Bronchial epithelial cell (primary cell): ENCODE results near the gene LAMC3. TPM values are rescaled to one million over a fixed set of nuclear protein-coding genes. Genes with fewer than 3 reads are reported as not detected.

Source experiments
- DNase-seq: peaks from one replicate; pipeline ENCODE4 v3.0.0-alpha.2; 2010; ENCODE audit warnings: low read depth
- FAIRE-seq: peaks from 2 replicates; lab custom pipeline; 2011; peaks lifted over from hg19 to GRCh38; lab: Jason Lieb, UNC
- H3K27me3 ChIP-seq: 2 replicates; pipeline ENCODE4 v1.5.1; 2011; ENCODE audit warnings: low read length; ENCODE audit not compliant: control insufficient read depth, insufficient read depth
- H3K36me3 ChIP-seq: 2 replicates; pipeline ENCODE4 v1.5.1; 2011; ENCODE audit warnings: low read length; ENCODE audit not compliant: control insufficient read depth, insufficient read depth
- H3K4me3 ChIP-seq: 2 replicates; pipeline ENCODE4 v1.5.1; 2011; ENCODE audit warnings: mild to moderate bottlenecking, low read depth, low read length, control low read depth
- total RNA-seq: library from RNA; depleted of rRNA; stranded (reverse); fragments of >200 nt; gene quantifications from 2 replicates; pipeline ENCODE4 v1.2.1, GENCODE V29; 2014
- TF ChIP-seq, protein P1 (sequence below): IDR thresholded peaks from 2 replicates; pipeline ENCODE4 v1.5.1; 2011; ENCODE audit warnings: mild to moderate bottlenecking, moderate library complexity, low read length, control low read depth, inconsistent platforms; ENCODE audit not compliant: insufficient read depth, severe bottlenecking

The LAMC3 gene
- total RNA-seq, 1 donor from 2014 or later = not detected

DNA sequence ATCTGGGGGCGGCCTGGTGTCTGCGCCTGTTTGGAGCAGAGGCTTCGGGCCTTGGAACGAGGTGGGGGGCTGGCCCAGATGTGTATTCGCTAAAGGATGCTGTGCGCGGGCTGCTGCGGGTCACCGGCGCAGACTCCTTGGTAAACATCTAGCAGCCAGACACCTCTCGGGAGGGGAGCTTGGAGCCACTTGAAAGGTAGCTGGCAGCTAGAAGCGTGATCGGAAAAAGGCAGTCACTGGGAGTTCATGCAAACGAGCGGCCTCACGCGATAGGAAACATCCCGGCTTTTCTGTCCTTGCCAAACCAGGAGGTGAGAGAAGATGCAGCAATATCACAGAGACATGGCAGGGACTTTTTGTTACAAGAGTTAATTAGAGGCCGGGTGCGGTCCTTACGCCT is 8.1 kb downstream of the LAMC3 start:
- Histone ChIP-seq H3K36me3 (no peaks in the 10 kb centered on the region), H3K27me3 (peaks cover 18% of the 10 kb centered on the region), H3K4me3 (no peak overlapping the region)
- TF ChIP-seq, protein P1, sequence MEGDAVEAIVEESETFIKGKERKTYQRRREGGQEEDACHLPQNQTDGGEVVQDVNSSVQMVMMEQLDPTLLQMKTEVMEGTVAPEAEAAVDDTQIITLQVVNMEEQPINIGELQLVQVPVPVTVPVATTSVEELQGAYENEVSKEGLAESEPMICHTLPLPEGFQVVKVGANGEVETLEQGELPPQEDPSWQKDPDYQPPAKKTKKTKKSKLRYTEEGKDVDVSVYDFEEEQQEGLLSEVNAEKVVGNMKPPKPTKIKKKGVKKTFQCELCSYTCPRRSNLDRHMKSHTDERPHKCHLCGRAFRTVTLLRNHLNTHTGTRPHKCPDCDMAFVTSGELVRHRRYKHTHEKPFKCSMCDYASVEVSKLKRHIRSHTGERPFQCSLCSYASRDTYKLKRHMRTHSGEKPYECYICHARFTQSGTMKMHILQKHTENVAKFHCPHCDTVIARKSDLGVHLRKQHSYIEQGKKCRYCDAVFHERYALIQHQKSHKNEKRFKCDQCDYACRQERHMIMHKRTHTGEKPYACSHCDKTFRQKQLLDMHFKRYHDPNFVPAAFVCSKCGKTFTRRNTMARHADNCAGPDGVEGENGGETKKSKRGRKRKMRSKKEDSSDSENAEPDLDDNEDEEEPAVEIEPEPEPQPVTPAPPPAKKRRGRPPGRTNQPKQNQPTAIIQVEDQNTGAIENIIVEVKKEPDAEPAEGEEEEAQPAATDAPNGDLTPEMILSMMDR = no peak
- no peak for DNase-seq
- FAIRE-seq = no peak

DNA sequence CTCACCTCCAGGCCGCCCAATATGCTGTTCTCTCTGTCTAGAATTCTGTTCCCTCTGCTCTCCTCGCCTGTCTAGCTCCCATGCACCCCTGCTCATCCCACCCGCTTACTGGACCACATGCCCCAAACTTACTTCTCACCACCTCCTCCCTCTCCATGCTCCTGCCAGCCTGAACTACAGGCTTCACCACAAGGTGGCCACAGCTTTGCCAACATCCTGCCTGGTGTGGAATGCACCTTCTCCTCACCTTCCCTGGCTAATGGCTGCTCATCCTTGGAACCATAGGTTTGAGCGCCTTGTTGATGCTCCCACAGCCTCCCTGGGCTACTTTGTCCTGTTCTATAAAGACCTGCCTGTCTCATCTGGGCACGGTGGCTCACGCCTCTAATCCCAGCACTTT is 9.6 kb downstream of the LAMC3 start:
- peaks cover 13% of the 10 kb centered on the region for H3K27me3 ChIP-seq
- no peak for DNase-seq
- H3K36me3 ChIP-seq = no peaks in the 10 kb centered on the region
- FAIRE-seq = no peak
- no peak overlapping the region for H3K4me3 ChIP-seq
- TF ChIP-seq, protein P1 = peak; percentile 39

DNA sequence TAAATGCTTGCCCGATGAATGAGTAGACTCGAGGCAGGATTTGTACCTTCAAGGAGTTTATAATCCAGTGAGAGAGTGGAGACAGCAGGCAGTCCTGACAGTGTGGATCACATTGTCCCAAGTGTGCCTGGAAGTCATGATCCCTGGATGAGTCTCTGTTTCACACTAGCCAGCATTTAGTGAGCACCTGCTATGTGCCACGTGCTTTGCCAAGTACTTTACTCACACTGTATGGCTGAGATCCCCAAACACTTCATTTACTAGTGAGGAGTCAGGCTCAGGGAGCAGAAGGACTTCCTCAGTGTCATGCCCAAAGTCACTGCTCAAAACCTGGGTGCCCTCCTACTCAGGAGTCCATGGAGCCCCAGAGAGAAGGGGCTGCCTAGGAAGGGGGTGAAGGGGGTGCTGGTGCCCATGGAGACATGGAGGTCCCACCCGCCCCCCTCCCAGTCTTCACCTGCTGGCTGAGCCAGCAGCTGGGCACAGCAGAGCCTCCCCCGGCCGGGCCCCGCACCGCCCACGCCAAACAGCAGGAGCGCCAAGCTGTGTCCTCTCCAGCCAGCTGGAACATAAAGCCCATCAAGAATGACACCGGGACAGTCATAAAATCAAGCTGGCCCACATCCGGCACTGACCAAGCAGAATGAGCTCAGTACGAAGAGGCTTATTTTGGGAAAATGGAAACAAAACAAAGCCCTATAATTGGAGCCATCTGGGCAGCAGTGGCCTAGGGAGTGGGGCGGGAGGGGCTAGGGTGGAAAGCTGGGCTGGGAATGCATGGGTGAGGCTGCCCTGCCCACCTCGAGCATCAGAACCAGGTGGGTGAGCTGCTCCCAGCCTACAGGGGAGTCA is 10.6 kb downstream of the LAMC3 start:
- DNase-seq (no peak), FAIRE-seq (no peak)
- H3K4me3 ChIP-seq = no peak overlapping the region
- no peaks in the 10 kb centered on the region for H3K36me3 ChIP-seq
- TF ChIP-seq, protein P1 = no peak
- peaks cover 15% of the 10 kb centered on the region for H3K27me3 ChIP-seq

DNA sequence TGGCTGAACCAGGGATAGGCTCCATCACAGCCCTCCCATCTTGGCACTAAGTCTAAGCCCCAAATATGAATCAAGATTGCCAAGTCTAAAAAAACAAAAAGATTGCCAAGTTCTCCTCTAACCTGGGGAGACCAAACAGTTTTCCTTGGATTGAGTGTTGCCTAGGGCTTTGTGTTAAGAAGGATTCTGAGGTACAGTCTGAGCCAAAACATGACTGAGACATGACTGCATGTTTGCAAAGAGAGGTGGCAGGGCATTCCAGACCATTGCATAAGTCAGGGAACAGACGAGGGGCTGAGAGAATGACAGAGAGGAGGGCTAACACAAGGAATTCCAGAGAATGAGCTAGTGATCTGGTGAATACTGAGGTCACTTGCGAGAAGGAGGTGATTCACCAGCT is 11.4 kb downstream of the LAMC3 start:
- no peaks in the 10 kb centered on the region for H3K36me3 ChIP-seq
- TF ChIP-seq, protein P1 = no peak
- H3K27me3 ChIP-seq = peaks cover 15% of the 10 kb centered on the region
- no peak overlapping the region for H3K4me3 ChIP-seq
- no peak for FAIRE-seq
- peak; percentile 48 for DNase-seq

DNA sequence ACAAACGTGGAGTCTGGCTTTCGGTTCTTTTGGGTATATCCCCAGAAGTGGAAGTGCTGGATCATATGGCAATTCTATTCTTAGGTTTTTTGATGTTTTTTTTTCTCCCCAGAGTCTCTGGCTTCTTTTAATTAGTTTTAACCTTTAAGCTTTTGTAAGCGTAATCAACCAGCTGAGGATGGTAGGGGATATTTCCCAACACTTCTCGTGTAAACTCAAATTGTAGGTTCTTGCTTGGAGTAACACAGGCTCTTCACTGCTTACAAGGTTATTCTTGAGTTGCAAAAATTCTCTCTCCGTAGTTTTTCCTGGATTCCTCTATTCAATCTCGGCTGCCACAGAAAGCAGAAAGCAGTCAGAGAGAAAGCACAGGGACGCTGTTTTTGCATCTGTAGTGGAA is 11.9 kb downstream of the LAMC3 start:
- no peak for FAIRE-seq
- DNase-seq = no peak
- TF ChIP-seq, protein P1 = no peak
- Histone ChIP-seq H3K36me3 (no peaks in the 10 kb centered on the region), H3K4me3 (no peak overlapping the region), H3K27me3 (peaks cover 15% of the 10 kb centered on the region)
